Endothelial cell of umbilical vein (primary cell): Measurements from ENCODE around the gene GREB1. TPM values are rescaled to one million over a fixed set of nuclear protein-coding genes. Genes with fewer than 3 reads are reported as not detected.

Experiments used
- BruUV-seq: library from RNA; stranded (reverse); fragments of 400-500 nt; replicated peaks from 2 replicates; lab custom pipeline; 2021; lab: Mats Ljungman, UMichigan
- CTCF ChIA-PET: fragments of 300-600, 350-600 bp; sonication (Branson Sonifier 250); formaldehyde crosslinking; loops from one replicate; lab custom pipeline; 2021; ENCODE audit warnings: antibody characterized with exemption, inconsistent platforms; lab: Charles Lee
- POLR2A ChIA-PET: fragments of 300-600, 350-600 bp; sonication (Branson Sonifier 250); formaldehyde crosslinking; loops from one replicate; lab custom pipeline; 2021; ENCODE audit warnings: antibody characterized with exemption, inconsistent platforms; lab: Charles Lee
- DNase-seq: peaks from one replicate; pipeline ENCODE4 v3.0.0-alpha.2; 2011; ENCODE audit warnings: low read depth, low spot score
- FAIRE-seq: peaks from 2 replicates; lab custom pipeline; 2011; peaks lifted over from hg19 to GRCh38; lab: Jason Lieb, UNC
- H2AFZ ChIP-seq: 2 replicates; pipeline ENCODE4 v1.6.0; 2012; ENCODE audit warnings: low read depth, low read length, control low read depth, inconsistent platforms
- H3K27ac ChIP-seq: 2 replicates; pipeline ENCODE4 v1.5.1; 2011; ENCODE audit warnings: low read depth, mild to moderate bottlenecking, control low read depth, low read length, moderate library complexity; ENCODE audit not compliant: insufficient read depth
- H3K27me3 ChIP-seq, 2 experiments: 2 replicates each; pipeline versions ENCODE4 v1.6.0 to v1.6.1; 2011; ENCODE audit warnings: low read length in 2 of 2, mixed read lengths in 1 of 2; ENCODE audit not compliant: control insufficient read depth in 2 of 2, insufficient read depth in 2 of 2
- H3K36me3 ChIP-seq, 2 experiments: 2 replicates in 1 of 2; 3 replicates in 1 of 2; pipeline ENCODE4 v1.5.1; 2011; ENCODE audit warnings: low read length in 2 of 2, mild to moderate bottlenecking in 1 of 2, moderate library complexity in 1 of 2; ENCODE audit not compliant: control insufficient read depth in 2 of 2, insufficient read depth in 2 of 2; ENCODE audit errors: extremely low read depth in 1 of 2
- H3K4me1 ChIP-seq: 3 replicates; pipeline ENCODE4 v1.5.1; 2011; ENCODE audit warnings: mild to moderate bottlenecking, low read length; ENCODE audit not compliant: control insufficient read depth, insufficient read depth; ENCODE audit errors: extremely low read depth
- H3K4me2 ChIP-seq: 2 replicates; pipeline ENCODE4 v1.6.1; 2011; ENCODE audit warnings: low read length, control low read depth, mixed read lengths; ENCODE audit not compliant: insufficient read depth
- H3K4me3 ChIP-seq, 3 experiments: fragments of 200-600 bp in 1 of 3; sonication (generic), shearing (Covaris generic) in 1 of 3; replicated peaks in 1 of 3; 2 replicates each; pipeline ENCODE4 v1.5.1; 2011 to 2016; ENCODE audit warnings: control low read depth in 3 of 3, low read length in 3 of 3, mild to moderate bottlenecking in 2 of 3, inconsistent platforms in 1 of 3, low read depth in 1 of 3, moderate library complexity in 1 of 3; ENCODE audit not compliant: insufficient read depth in 1 of 3
- H3K79me2 ChIP-seq: 2 replicates; pipeline ENCODE4 v1.6.0; 2012; ENCODE audit warnings: low read length, inconsistent platforms; ENCODE audit not compliant: control insufficient read depth, insufficient read depth
- H3K9ac ChIP-seq: replicated peaks from 2 replicates; pipeline ENCODE3; 2011; ENCODE audit warnings: low read length, control low read depth; ENCODE audit not compliant: insufficient read depth; ENCODE audit errors: extremely low read depth
- H3K9me1 ChIP-seq: replicated peaks from 3 replicates; pipeline ENCODE4 v1.6.0; 2011; ENCODE audit warnings: mild to moderate bottlenecking, low read length; ENCODE audit not compliant: control insufficient read depth, insufficient read depth; ENCODE audit errors: extremely low read depth
- H3K9me3 ChIP-seq: replicated peaks from 2 replicates; pipeline ENCODE4 v1.5.1; 2012; ENCODE audit warnings: low read length, inconsistent platforms; ENCODE audit not compliant: control insufficient read depth, insufficient read depth
- H4K20me1 ChIP-seq: replicated peaks from 2 replicates; pipeline ENCODE3; 2011; ENCODE audit warnings: mild to moderate bottlenecking, low read length; ENCODE audit not compliant: control insufficient read depth, insufficient read depth; ENCODE audit errors: extremely low read depth
- EZH2 ChIP-seq: IDR thresholded peaks from 2 replicates; pipeline ENCODE4 v1.6.1; 2012; ENCODE audit warnings: borderline replicate concordance, low read depth, mild to moderate bottlenecking, moderate library complexity, low read length, inconsistent platforms; ENCODE audit not compliant: severe bottlenecking
- FOS ChIP-seq: IDR thresholded peaks from 2 replicates; pipeline ENCODE4 v1.6.1; 2011; ENCODE audit warnings: mild to moderate bottlenecking, low read length, moderate library complexity, borderline replicate concordance; ENCODE audit not compliant: insufficient read depth
- GATA2 ChIP-seq: IDR thresholded peaks from 2 replicates; pipeline ENCODE4 v1.7.0; 2011; ENCODE audit warnings: low read depth, mild to moderate bottlenecking, moderate library complexity, mixed read lengths, low read length; ENCODE audit not compliant: insufficient read length, insufficient read depth
- JUN ChIP-seq: IDR thresholded peaks from 2 replicates; pipeline ENCODE4 v1.6.1; 2011; ENCODE audit warnings: borderline replicate concordance, low read depth; ENCODE audit not compliant: insufficient read length, insufficient read depth
- MAX ChIP-seq: IDR thresholded peaks from 2 replicates; pipeline ENCODE4 v1.6.1; 2011; ENCODE audit not compliant: insufficient read depth, insufficient read length
- MYC ChIP-seq: IDR thresholded peaks from one replicate; pipeline ENCODE4 v1.6.1; 2011; ENCODE audit warnings: mild to moderate bottlenecking, low read depth, low read length
- POLR2A ChIP-seq: IDR thresholded peaks from 2 replicates; pipeline ENCODE4 v1.6.1; 2012; ENCODE audit warnings: low read depth, mild to moderate bottlenecking, control low read depth, low read length
- POLR2AphosphoS5 ChIP-seq: IDR thresholded peaks from 2 replicates; pipeline ENCODE4 v1.6.1; 2012; ENCODE audit warnings: low read depth, mild to moderate bottlenecking, control low read depth, low read length, moderate library complexity; ENCODE audit not compliant: insufficient read depth
- dilution Hi-C: fragments of 300-500 bp; cut with MboI; formaldehyde crosslinking; loops from one replicate; pipeline ENCODE4 v1.15.0; 2019; ENCODE audit warnings: low sequenced_read_pairs; ENCODE audit not compliant: extremely low pct_ligation_motif_present
- intact Hi-C: fragments of 100-400 bp; cut with micrococcal nuclease; formaldehyde crosslinking; loops from one replicate; pipeline ENCODE4 v1.10.0; 2022
- polyA plus RNA-seq, 4 experiments: library from polyadenylated mRNA; depleted of rRNA in 3 of 4; stranded (reverse) in 3 of 4; unstranded in 1 of 4; fragments of >200 nt; gene quantifications; 2 replicates each; pipeline versions ENCODE4 v1.2.1 to v1.2.3, GENCODE V29; 2011 to 2012; ENCODE audit warnings: missing spikeins in 1 of 4
- total RNA-seq: library from RNA; stranded (reverse); gene quantifications from 2 replicates; pipeline ENCODE4 v1.2.3, GENCODE V29; 2021

The GREB1 gene
- total and polyA plus RNA-seq, 2 donors (not counting 3 experiments of a cell fraction or from before 2014, with no cell fraction given) = 0.17 to 0.58 TPM

DNA sequence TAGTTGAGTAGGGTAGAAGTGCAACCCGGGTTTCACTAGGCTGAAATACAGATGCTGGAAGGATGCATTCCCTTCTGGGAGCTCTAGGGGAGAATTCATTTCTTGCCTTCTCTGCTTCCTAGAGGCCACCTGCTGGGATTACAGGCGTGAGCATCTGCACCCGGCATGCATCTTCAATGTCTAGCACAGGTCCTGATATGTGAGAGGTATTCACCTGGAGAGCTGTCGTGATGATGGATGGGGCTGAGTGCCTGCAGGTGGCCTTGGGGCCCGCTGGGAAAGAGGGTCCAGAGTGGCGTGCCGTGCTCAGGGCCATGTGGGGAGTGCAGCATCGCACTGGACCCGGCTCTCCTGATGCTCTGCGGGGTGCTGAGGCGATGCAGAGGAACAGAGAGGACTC, 142.8 kb downstream of the GREB1 start:
- dilution Hi-C loops = no loop called here

DNA sequence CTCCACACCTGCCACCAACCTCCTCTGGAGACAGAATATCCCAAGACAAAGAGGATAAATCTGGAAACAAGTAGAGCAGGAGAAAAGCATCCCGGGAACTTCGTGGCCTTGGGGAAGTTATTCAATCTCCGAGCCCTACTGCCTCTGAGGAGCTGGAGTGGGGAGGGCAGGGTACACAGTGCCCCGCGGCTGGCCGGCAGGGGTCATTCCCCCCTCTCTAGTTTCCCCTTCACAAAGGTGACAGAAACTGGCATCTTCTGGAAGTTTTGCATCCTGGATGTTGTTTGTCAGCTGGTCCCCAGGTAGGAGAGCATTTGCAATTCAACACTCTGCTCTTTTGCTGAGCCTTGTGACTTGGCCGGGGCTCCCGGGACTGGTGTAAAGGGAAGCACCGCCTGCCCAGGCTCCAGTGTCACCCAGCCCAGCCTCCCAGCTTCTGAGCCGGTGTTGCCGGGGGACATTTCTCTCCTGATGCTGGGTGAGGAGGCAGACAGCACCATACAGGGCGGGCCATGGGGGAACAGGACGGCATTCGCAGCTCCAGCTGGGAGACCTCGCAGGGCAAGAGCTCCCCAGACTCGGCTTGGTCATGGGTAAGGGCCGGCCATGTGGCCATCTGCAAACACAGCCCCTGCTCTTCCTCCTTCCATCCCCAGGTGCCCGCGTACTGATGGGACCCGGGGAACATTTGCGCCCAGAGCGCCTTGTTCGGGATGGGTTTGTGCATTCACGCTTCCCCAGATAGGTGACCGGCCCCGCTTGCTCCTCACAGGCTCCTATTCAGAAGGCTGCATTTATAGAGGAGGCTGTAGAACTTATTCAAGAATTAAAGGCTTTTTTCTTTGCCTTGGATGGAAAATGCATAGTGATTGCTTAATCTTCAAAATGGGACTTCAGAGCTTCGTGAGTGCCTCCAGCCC, 143.6 kb downstream of the GREB1 start:
- ChIA-PET CTCF (interaction anchor here (1.8 kb wide), 1 partner anchor 102 kb away, joined by 3 read pairs; no protein-coding TSS in a partner anchor), POLR2A (no interaction called here)
- no TSS peak for BruUV-seq

More for the DNA sequence above, 142.8 kb downstream of the GREB1 start:
- intact Hi-C loops = no loop called here
- Histone ChIP-seq H4K20me1 (no peaks in the 10 kb centered on the region), H3K9me3 (no peaks in the 10 kb centered on the region), H3K9me1 (no peaks in the 10 kb centered on the region), H2AFZ (no peak overlapping the region), H3K27me3 (peaks cover 2 to 9% of the 10 kb centered on the region in 2 experiments), H3K4me1 (peaks cover 4% of the 10 kb centered on the region), H3K79me2 (no peaks in the 10 kb centered on the region), H3K4me2 (no peak overlapping the region), H3K4me3 (no peak overlapping the region), H3K36me3 (no peaks in the 10 kb centered on the region), H3K27ac (no peak overlapping the region), H3K9ac (no peak overlapping the region)
- no peak for TF ChIP-seq POLR2A
- no peak for TF ChIP-seq JUN
- ChIA-PET POLR2A (no interaction called here), CTCF (interaction anchor here (1.0 to 1.8 kb wide), 3 partner anchors 11 to 103 kb away, joined by 3 to 7 read pairs (median 4); no protein-coding TSS in a partner anchor)
- FAIRE-seq (no peak), DNase-seq (no peak)
- BruUV-seq = no TSS peak

More for the DNA sequence above, 143.6 kb downstream of the GREB1 start:
- TF ChIP-seq GATA2 (no peak), EZH2 (no peak), MAX (no peak), MYC (no peak), POLR2A (no peak), FOS (no peak), POLR2AphosphoS5 (no peak)
- no peak overlapping the region for H3K9ac ChIP-seq
- no peaks in the 10 kb centered on the region for H3K9me1 ChIP-seq
- no peak overlapping the region for H3K27ac ChIP-seq
- dilution Hi-C loops (no loop called here), intact Hi-C loops (no loop called here)
- H3K4me2 ChIP-seq = no peak overlapping the region
- no peak overlapping the region for H2AFZ ChIP-seq
- no peaks in the 10 kb centered on the region for H3K79me2 ChIP-seq
- peaks cover 0 to 9% of the 10 kb centered on the region in 2 experiments for H3K27me3 ChIP-seq
- H3K4me3 ChIP-seq = no peak overlapping the region
- H4K20me1 ChIP-seq = no peaks in the 10 kb centered on the region
- H3K4me1 ChIP-seq = peaks cover 4% of the 10 kb centered on the region
- no peaks in the 10 kb centered on the region for H3K36me3 ChIP-seq
- FAIRE-seq (no peak), DNase-seq (no peak)
- H3K9me3 ChIP-seq = no peaks in the 10 kb centered on the region
